HG03342 (cell line): ENCODE data around the gene PLK3.
"Not testable (repeated sequence)": the region's sequence is repeated elsewhere in the genome, so short reads cannot be mapped to it uniquely, and the experiment has no call there.

Source experiments
- ATAC-seq: cut with Tn5 transposase; IDR thresholded peaks from one replicate; pipeline ENCODE4 v1.9.1; 2021; ENCODE audit warnings: mild to moderate bottlenecking, moderate library complexity; ENCODE audit not compliant: unreplicated experiment

Gene PLK3

DNA sequence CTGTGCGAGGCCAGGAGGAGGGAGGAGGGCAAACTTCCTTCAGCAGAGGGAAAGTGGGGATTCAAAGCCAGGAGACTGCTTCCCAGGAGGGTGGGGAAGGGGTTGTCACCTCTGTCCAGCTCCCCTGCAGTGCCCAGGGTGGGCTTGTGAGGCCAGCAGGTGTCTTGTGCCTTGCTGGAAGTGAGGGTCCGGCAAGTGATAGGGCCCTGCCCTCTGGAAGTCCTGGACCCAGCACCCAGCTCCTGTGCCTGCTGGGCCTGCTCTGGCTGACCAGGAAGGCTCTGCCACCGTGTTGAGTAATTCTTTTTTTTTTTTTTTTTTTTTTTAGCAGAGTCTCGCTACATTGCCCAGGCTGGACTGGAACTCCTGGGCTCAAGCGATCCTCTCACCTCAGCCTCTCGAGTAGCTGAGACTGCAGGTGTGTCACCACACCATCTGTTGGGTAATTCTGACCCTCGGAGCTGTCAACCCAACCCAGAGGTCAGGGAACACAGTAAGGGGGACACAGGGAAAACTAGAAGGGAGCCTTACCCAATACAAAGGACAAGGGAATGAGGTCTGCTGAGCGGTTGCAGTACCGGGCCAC, 13.2 kb upstream of the PLK3 start:
- ATAC-seq = no peak

DNA sequence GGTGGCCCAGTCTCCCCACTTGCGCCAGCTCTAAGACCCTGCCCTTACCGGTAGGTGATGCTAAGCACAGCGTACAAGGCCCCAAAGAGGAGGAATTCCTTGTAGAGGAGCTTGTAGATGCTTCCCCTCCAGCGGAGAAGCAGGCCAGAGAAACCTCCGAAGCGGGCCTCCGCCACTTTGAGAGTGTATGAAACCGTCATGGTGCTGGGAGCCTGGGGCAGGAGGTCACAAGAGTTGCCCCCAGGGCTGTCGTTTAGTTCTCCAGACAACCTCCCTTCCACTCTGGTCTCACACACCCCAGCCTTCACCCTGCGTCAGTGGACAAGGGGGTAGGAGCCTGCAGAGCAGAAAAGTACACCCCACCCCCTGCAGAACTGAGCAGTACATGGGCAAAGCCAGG, 12.7 kb upstream of the PLK3 start:
- no peak for ATAC-seq

DNA sequence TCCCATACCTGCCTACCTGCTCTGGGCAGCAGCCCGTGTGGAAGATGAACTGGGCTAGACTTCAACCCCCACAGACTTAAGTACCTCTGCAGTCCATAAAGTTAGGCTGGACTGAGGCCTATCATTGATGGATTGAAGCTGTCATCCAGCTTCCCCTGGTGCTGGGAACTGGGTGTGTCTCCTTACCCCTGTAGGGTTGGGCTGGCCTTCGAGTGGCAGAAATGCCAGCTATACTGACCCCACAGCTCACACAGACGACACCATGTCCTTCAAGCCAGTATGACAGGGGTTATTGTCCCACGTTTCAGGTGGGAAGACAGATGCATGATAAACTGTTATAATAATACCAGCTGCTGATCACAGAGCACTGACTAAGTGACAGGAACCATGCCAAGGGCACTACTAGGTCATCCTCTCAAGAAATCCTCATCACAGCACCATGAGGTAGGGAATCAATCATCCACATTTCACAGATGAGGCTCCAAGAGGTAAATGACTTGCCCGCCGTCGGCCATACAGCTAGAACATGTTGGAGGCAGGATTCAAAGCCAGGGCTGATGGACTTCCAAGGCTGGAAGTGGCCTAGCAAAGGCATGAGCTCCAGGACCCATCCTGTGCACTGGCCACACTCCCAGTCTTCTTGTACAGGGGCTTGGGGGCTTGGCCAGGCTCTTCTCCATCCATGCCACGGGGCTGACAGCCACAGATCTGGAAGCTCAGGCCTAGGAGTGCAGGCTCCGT, 11.9 kb upstream of the PLK3 start, which contains the start of gene BEST4:
TSS of gene BEST4 (minus strand) at position 51 of the 741 bp plus-strand sequence. CDS start 465 bp downstream, outside the sequence.
- no peak for ATAC-seq

DNA sequence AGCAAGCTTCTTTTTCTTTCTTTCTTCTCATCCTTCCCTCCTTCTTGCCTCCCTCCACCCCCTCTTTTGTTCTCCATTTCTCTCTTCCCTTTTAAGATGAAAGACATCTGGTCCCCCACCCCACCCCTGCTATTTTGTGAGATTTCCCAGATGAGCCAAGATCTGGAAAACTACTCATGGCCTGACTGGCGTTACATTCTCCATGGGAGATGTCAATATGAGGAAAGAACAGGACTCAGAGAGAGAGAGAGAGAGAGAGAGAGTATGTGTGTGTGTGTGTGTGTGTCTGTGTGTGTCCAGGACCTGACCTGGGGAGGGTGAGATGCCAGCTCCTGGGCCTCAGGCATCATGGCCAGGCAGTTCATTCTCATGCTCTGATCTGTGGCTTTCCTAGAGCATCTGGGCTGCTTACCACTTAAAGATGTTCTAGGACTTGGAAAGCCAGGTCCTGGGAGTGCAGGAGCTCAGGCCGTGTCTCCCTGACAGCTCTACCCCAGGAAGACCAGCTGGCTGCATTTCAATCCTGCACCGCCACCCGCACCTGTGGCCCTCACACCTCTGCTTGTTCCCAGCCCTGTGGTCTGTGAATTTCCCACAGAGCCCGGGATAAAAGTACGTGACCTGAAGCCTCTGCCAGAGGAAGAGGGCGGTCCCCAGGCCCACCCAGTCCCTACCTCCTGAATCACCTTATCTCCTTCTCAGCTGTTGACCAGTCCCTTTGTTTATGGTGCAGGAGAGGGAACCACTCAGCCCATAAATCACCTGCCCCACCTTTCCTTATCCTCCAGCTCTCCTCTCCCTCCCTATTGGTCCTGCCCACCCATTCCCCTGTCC, 9.0 kb upstream of the PLK3 start:
- no peak for ATAC-seq

DNA sequence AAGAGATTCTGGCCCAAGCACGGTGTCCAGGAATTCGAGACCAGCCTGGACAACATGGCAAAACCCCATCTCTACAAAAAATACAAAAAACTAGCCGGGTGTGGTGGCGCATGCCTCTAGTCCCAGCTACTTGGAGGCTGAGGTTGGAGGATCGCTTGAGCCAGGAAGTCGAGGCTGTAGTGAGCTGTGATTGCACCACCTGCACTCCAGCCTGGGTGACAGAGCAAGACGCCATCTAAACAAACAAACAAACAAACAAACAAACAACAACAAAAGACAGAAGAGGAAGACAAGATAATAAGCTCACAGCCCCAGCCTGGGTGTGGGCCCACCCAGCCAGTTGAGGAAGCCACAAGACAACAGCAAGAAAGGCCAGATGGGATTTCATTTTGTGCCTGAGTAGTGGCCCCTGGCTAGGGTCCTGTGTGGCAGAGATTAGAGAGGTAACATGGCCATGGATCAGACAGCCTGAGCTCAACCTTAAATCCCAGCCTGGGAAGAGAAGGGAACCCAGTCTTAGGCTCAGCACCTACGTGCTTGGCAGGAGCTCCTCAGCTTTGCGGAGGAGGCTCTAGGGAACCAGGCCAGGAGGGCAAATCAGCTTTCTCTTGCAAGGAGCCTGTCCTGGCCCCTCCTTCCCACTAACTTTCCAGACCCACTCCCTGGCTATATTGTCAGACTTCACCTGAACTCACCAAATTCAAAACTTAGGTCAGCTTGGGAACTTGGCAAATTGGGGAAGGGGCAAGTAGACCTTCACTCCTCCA, 7.3 kb upstream of the PLK3 start:
- no peak for ATAC-seq

DNA sequence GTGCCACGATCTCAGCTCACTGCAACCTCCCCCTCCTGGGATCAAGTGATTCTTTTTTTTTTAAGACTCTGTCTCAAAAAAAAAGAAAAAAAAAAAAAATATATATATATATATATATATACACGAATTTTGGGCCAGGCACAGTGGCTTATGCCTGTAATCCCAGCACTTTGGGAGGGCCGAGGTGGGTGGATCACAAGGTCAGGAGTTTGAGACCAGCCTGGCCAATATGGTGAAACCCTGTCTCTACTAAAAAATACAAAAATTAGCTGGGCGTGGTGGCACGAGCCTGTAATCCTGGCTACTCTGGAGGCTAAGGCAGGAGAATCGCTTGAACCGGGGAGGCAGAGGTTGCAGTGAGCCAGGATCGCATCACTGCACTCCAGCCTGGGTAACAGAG, 2.3 kb upstream of the PLK3 start:
- not testable (repeated sequence) for ATAC-seq

DNA sequence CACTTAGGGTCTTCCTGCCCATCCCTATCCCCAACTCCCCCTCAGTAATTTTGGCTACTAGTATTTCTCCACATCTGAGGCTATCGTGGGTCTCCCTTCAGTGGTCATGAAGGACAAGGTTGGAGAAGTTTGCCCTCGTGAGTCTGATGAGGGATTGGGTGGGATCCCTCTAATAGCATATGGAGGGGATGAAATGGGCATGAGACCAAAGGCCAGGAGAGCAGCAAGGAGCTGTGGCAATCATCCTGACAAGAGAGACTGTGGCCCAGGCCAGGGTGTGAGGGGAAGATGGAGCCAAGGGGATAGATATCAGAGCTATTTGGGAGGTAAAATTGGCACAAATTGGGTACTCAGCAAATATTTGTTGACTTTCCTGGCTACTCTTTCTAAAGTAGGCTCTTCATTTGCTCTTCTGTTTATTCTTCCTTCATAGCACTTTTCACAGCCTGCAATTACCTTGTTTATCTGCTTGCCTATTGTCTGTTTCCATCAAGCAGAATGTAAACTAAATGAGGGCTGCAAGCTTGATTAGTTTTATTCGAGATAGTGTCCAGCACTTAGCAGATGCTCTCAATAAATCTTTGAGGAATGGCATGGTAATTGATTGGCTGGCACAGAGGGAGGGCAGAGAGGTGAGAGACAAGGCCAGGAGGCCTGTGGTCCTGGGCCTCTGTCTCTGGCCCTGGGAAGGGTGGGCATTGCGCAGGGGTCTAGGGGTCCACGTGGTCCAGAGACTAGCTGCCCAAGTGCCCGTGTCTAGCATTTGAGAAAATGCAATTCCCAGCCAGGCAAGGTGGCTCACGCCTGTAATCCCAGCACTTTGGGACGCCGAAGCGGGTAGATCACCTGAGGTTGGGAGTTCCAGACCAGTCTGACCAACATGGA, 1.5 kb upstream of the PLK3 start:
- no peak for ATAC-seq

DNA sequence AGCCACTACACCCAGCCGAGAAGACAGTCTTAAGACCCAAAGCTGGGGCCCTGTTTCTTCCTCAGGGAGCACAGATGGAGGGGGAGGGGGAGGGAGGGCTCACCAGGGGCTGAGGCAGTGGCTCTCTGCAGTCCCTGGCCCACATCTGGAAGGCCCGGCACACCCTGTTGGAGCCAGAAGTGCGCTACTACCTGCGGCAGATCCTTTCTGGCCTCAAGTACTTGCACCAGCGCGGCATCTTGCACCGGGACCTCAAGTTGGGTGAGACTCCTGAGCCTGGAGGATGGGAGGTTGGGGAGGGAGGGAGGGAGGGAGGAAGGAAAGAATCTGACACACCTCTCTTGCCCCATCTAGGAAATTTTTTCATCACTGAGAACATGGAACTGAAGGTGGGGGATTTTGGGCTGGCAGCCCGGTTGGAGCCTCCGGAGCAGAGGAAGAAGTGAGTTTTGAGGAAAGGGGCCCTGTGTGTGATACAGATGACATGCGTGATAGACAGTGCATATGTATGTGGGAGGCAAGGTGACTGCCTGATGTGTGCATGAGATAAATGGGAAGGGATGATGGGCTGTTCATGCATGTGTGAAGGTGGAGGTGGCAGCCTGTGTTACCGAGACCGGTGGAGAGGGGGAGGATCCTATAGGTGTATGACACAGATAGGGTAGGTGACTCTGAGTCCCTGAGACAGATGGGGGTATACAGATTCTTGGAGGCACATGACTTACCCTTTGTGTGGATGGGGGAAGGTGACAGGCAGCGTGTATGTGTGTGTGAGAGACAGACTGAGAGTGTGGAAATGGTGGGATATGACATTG, 1.5 kb downstream of the PLK3 start:
- no peak for ATAC-seq

DNA sequence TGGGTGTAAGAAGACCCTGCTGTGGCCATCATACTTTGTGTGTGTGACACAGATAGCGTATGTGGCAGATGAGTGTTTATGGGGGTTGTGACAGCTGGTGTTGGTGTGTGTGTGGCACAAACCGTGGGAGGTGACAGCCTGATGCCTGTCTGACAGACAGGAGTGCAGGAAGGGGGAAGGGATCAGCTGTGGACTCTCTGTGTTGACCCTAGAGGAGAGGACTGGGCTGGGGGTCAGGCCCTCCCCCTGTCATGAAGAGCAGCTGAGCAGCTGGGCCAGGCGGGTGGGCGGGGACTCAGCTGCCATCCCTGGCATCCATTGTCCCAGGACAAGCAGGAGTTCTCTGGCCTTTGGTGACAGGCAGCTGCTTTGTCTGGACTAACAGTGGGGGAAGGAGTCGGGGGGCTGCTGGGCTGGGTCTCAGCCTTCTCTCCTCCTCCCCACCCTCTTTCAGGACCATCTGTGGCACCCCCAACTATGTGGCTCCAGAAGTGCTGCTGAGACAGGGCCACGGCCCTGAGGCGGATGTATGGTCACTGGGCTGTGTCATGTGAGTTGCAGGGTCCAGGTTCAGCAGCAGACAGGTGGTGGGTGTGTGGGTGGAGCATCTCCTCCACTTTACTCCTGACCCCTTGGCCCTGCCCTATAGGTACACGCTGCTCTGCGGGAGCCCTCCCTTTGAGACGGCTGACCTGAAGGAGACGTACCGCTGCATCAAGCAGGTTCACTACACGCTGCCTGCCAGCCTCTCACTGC, 2.3 kb downstream of the PLK3 start:
- ATAC-seq = no peak

DNA sequence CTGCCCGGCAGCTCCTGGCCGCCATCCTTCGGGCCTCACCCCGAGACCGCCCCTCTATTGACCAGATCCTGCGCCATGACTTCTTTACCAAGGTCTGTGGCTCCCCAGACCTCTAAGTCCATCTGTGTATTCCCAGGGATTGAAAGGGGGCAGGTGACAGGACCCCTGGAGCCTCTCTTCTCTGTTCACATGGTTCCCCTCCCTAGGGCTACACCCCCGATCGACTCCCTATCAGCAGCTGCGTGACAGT, 2.8 kb downstream of the PLK3 start:
- ATAC-seq = no peak

DNA sequence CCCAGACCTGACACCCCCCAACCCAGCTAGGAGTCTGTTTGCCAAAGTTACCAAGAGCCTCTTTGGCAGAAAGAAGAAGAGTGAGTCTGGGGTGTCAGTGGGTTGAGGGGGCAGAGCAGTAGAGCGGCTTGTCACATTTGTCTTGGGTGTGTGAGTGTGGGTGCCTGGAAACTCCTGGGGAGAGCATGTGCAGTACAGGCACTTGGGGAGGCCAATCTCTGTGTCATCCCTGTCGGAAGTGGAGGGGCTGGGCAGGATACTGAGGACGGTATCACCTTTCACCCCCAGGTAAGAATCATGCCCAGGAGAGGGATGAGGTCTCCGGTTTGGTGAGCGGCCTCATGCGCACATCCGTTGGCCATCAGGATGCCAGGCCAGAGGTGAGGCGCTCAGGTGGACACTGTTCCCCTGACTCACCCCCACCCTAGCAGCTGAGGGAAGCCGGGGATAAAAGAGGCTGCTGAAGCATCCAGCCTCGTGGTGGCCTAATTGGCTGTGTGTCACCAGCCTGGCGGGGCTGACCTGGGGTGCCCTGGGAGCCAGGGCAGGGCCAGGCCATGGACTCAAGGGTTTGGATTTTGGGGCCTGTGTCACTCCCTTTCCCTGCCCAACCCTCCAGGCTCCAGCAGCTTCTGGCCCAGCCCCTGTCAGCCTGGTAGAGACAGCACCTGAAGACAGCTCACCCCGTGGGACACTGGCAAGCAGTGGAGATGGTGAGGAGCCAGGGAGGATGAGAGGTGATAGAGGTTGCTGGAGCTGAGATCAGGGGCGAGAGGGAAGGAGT, 3.3 kb downstream of the PLK3 start:
- no peak for ATAC-seq

DNA sequence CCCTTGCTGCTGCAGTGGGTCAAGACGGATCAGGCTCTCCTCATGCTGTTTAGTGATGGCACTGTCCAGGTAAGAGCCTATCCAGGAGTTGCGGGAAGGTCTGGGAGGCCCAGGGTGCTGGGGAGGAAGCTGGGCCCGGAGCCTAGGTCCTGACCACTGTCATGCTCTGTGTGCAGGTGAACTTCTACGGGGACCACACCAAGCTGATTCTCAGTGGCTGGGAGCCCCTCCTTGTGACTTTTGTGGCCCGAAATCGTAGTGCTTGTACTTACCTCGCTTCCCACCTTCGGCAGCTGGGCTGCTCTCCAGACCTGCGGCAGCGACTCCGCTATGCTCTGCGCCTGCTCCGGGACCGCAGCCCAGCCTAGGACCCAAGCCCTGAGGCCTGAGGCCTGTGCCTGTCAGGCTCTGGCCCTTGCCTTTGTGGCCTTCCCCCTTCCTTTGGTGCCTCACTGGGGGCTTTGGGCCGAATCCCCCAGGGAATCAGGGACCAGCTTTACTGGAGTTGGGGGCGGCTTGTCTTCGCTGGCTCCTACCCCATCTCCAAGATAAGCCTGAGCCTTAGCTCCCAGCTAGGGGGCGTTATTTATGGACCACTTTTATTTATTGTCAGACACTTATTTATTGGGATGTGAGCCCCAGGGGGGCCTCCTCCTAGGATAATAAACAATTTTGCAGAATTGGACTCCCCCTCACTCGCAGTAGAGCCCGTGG, 5.3 kb downstream of the PLK3 start:
- no peak for ATAC-seq

DNA sequence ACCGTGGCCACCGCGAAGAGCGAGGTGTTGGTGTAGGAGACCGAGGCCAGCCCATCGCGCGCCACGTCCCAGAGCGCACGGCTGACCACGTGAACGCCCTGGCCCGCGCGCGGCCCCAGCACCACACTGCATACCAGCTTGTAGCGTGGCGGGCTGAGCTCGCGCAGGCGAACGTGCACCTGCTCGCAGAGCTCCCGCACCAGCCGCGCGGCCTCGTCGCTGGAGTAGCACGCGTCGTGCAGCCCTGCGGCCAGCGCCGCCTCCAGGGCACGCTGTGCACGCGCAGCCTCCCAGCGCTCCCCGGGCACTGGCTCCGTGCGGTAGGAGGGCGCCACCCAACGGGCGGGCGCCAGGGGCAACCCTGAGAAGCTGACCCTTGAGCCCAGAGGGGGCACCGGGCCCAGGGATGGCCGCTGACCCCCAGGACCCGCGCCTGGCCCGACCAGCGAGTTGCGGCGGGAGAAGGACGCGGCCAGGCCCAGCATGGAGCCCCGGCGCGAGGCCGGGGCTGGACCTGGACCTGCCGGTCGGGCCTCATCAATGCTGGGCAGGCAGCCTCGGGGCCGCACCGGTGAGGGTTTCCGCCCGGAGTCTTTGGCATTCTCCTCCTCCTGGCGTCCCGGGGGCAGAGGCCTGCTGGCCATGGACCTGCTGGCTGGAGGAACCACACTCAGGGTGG, 6.0 kb downstream of the PLK3 start:
- no peak for ATAC-seq

DNA sequence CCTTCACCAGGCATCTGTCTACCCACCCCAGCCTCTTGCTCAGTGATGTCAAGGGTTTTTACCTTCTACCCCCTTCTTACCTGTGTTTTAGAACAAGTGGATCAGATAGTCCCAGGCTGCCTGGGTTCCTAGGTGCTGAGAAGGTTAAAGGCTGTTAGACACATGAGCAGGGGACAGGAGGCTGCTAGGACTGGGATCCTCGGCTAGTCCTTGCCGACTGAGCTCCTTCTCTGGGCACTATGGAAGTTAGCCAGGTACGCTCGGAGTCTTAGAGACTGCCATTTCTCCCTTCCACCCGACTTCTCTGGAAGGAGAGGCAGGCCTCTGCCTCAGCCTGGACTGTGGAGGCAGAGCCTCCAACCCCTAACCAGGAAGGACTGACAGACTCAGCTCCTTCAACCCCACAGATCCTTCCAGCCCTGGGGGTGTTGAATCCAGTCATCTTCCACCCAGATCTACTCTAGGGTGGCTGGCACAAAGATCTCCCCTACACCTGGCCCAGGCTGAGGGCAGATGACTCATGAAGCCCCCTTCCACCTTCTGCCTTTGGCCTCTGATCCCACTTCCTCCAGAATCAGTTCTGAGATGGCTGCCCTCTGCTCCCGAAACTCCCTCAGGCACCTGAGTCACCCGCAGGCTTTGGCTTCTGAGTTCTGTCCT, 6.7 kb downstream of the PLK3 start, which contains the start of gene DYNLT4:
TSS of gene DYNLT4 (minus strand) at position 648 of the 660 bp plus-strand sequence. CDS start 683 bp downstream, outside the sequence.
- ATAC-seq = peak; percentile 2

DNA sequence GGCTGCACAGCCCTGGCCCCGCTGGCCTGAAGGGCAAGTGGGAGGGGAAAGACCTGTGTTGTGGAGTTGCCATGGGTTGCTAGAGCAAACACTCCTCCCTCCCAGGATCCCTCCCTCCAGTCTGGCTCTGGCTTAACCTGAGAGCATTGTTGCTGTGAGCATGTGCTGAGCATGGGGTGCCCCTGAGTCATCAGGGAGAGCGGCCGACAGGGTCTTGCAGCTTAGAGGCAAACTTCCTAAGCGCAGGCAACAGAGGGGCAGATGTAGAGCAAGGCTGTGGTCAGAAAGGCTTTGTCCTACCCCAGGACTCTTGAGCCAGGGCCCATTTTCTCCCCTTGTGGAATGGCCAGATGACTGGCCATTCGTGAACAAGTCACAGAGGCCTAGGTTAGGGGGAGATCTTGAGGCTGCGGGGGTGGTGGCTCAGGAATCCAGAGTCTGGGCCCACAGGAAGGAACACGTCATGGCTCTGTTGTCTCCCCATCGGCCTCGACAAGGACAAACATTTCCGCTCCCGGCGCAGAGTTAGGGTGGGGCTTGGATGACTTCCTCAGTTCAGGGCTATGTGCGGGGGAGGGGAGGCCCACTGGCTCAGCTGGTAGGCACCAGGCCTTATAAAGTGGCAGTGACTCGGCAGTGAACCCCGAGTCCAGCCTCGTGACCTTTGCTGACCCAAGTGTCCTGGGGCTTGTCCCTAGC, 7.3 kb downstream of the PLK3 start:
- peak; percentile 40 for ATAC-seq
